Neural cell (in vitro differentiated cells): ENCODE data around the gene HLCS. TPM values are rescaled to one million over a fixed set of nuclear protein-coding genes. Genes with fewer than 3 reads are reported as not detected.

Experiments
- H2AFZ ChIP-seq: fragments of 200-600, 300-800 bp; sonication (generic), shearing (Covaris generic); 2 replicates; pipeline ENCODE4 v1.6.0; 2014; ENCODE audit warnings: low read depth, mild to moderate bottlenecking, antibody characterized with exemption, low read length, moderate library complexity
- H3F3A ChIP-seq: fragments of 200-600 bp; shearing (Covaris generic); 2 replicates; pipeline ENCODE4 v1.6.1; 2016; ENCODE audit warnings: mild to moderate bottlenecking, moderate library complexity, mixed read lengths, antibody characterized with exemption, low read length; ENCODE audit not compliant: insufficient read depth, poor library complexity, severe bottlenecking
- H3K27ac ChIP-seq: fragments of 200-600, 300-800 bp; sonication (generic), shearing (Covaris generic); 2 replicates; pipeline ENCODE4 v1.5.1; 2014; ENCODE audit warnings: mild to moderate bottlenecking, low read length, moderate library complexity
- H3K27me3 ChIP-seq: fragments of 300-800, 200-600 bp; sonication (generic), shearing (Covaris generic); 2 replicates; pipeline ENCODE4 v1.6.0; 2014; ENCODE audit warnings: mild to moderate bottlenecking, low read depth, low read length, moderate library complexity; ENCODE audit not compliant: insufficient read depth
- H3K36me3 ChIP-seq: fragments of 300-800, 200-600 bp; sonication (generic), shearing (Covaris generic); 2 replicates; pipeline ENCODE4 v1.5.1; 2014; ENCODE audit warnings: mild to moderate bottlenecking, antibody characterized with exemption, low read length, moderate library complexity; ENCODE audit not compliant: insufficient read depth
- H3K4me2 ChIP-seq: fragments of 300-800, 200-600 bp; sonication (generic), shearing (Covaris generic); 2 replicates; pipeline ENCODE4 v1.6.0; 2014; ENCODE audit warnings: mild to moderate bottlenecking, low read length
- H3K4me3 ChIP-seq: fragments of 300-800, 200-600 bp; sonication (generic), shearing (Covaris generic); 2 replicates; pipeline ENCODE4 v1.5.1; 2014; ENCODE audit warnings: mild to moderate bottlenecking, low read length, moderate library complexity
- H3K79me2 ChIP-seq: fragments of 200-600 bp; shearing (Covaris generic); replicated peaks from 2 replicates; pipeline ENCODE4 v1.6.0; 2014; ENCODE audit warnings: mild to moderate bottlenecking, low read length, moderate library complexity; ENCODE audit not compliant: insufficient read depth
- H3K9ac ChIP-seq: fragments of 300-800, 200-600 bp; sonication (generic), shearing (Covaris generic); 2 replicates; pipeline ENCODE4 v1.6.1; 2016; ENCODE audit warnings: mild to moderate bottlenecking, low read length, mixed read lengths
- H3K9me2 ChIP-seq: fragments of 200-600 bp; shearing (Covaris generic); 2 replicates; pipeline ENCODE4 v1.6.1; 2016; ENCODE audit warnings: mild to moderate bottlenecking, low read length, mixed read lengths; ENCODE audit not compliant: insufficient read depth
- H3K9me3 ChIP-seq: fragments of 200-600, 300-800 bp; sonication (generic), shearing (Covaris generic); 2 replicates; pipeline ENCODE4 v1.6.1; 2016; ENCODE audit warnings: mild to moderate bottlenecking, mixed run types, low read length, moderate library complexity, mixed read lengths
- H4K20me1 ChIP-seq: fragments of 200-600 bp; shearing (Covaris generic); 2 replicates; pipeline ENCODE4 v1.6.1; 2016; ENCODE audit warnings: mild to moderate bottlenecking, mixed run types; ENCODE audit not compliant: insufficient read depth
- EP300 ChIP-seq: fragments of 450-650 bp; conservative IDR thresholded peaks from 2 replicates; pipeline ENCODE4 v1.6.1; 2014; ENCODE audit warnings: antibody characterized with exemption, mild to moderate bottlenecking, moderate library complexity; ENCODE audit not compliant: poor library complexity, severe bottlenecking
- EZH2 ChIP-seq: fragments of 200-600, 300-800 bp; shearing (Covaris generic), sonication (generic); IDR thresholded peaks from 2 replicates; pipeline ENCODE4 v1.6.1; 2014; ENCODE audit warnings: antibody characterized with exemption, low read length, borderline replicate concordance, mild to moderate bottlenecking; ENCODE audit not compliant: insufficient read depth, poor library complexity, severe bottlenecking
- MXI1 ChIP-seq: fragments of 450-650 bp; conservative IDR thresholded peaks from 2 replicates; pipeline ENCODE4 v1.6.1; 2014; ENCODE audit warnings: antibody characterized with exemption, mild to moderate bottlenecking; ENCODE audit not compliant: poor library complexity, severe bottlenecking
- POLR2AphosphoS5 ChIP-seq: IDR thresholded peaks from 2 replicates; pipeline ENCODE4 v1.6.1; 2012
- RAD21 ChIP-seq: fragments of 450-650 bp; conservative IDR thresholded peaks from 2 replicates; pipeline ENCODE4 v1.6.1; 2014; ENCODE audit warnings: antibody characterized with exemption, mild to moderate bottlenecking, moderate library complexity
- SMC3 ChIP-seq: fragments of 450-650 bp; conservative IDR thresholded peaks from 2 replicates; pipeline ENCODE4 v1.6.1; 2014; ENCODE audit warnings: antibody characterized with exemption, mild to moderate bottlenecking, moderate library complexity; ENCODE audit not compliant: poor library complexity
- TAF1 ChIP-seq: IDR thresholded peaks from 2 replicates; pipeline ENCODE4 v1.6.1; 2012; ENCODE audit warnings: low read depth
- polyA plus RNA-seq: library from polyadenylated mRNA; depleted of rRNA; stranded (reverse); fragments of >200 nt; gene quantifications from 2 replicates; pipeline ENCODE4 v1.2.3, GENCODE V29; 2014
- TF ChIP-seq, protein P1 (sequence below): fragments of 450-650 bp; IDR thresholded peaks from 2 replicates; pipeline ENCODE4 v1.5.1; 2014; ENCODE audit warnings: antibody characterized with exemption, mild to moderate bottlenecking, moderate library complexity; ENCODE audit not compliant: poor library complexity, severe bottlenecking
- TF ChIP-seq, protein P2 (sequence below): IDR thresholded peaks from 2 replicates; pipeline ENCODE4 v1.6.1; 2012; ENCODE audit warnings: borderline replicate concordance

HLCS gene
- polyA plus RNA-seq, 1 donor from 2014 or later: 12.1 TPM

GRCh38 chr21:37001441-37001840, 35.0 kb upstream of the HLCS start:
- TF ChIP-seq RAD21: no peak
- no peak for TF ChIP-seq TAF1
- TF ChIP-seq MXI1: no peak
- TF ChIP-seq EP300: no peak
- no peak for TF ChIP-seq POLR2AphosphoS5
- TF ChIP-seq, protein P1, sequence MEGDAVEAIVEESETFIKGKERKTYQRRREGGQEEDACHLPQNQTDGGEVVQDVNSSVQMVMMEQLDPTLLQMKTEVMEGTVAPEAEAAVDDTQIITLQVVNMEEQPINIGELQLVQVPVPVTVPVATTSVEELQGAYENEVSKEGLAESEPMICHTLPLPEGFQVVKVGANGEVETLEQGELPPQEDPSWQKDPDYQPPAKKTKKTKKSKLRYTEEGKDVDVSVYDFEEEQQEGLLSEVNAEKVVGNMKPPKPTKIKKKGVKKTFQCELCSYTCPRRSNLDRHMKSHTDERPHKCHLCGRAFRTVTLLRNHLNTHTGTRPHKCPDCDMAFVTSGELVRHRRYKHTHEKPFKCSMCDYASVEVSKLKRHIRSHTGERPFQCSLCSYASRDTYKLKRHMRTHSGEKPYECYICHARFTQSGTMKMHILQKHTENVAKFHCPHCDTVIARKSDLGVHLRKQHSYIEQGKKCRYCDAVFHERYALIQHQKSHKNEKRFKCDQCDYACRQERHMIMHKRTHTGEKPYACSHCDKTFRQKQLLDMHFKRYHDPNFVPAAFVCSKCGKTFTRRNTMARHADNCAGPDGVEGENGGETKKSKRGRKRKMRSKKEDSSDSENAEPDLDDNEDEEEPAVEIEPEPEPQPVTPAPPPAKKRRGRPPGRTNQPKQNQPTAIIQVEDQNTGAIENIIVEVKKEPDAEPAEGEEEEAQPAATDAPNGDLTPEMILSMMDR: no peak
- TF ChIP-seq SMC3: no peak
- TF ChIP-seq, protein P2, sequence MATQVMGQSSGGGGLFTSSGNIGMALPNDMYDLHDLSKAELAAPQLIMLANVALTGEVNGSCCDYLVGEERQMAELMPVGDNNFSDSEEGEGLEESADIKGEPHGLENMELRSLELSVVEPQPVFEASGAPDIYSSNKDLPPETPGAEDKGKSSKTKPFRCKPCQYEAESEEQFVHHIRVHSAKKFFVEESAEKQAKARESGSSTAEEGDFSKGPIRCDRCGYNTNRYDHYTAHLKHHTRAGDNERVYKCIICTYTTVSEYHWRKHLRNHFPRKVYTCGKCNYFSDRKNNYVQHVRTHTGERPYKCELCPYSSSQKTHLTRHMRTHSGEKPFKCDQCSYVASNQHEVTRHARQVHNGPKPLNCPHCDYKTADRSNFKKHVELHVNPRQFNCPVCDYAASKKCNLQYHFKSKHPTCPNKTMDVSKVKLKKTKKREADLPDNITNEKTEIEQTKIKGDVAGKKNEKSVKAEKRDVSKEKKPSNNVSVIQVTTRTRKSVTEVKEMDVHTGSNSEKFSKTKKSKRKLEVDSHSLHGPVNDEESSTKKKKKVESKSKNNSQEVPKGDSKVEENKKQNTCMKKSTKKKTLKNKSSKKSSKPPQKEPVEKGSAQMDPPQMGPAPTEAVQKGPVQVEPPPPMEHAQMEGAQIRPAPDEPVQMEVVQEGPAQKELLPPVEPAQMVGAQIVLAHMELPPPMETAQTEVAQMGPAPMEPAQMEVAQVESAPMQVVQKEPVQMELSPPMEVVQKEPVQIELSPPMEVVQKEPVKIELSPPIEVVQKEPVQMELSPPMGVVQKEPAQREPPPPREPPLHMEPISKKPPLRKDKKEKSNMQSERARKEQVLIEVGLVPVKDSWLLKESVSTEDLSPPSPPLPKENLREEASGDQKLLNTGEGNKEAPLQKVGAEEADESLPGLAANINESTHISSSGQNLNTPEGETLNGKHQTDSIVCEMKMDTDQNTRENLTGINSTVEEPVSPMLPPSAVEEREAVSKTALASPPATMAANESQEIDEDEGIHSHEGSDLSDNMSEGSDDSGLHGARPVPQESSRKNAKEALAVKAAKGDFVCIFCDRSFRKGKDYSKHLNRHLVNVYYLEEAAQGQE: no peak
- TF ChIP-seq EZH2: no peak

GRCh38 chr21:37000381-37000780, 33.9 kb upstream of the HLCS start:
- no peak overlapping the region for H3K4me3 ChIP-seq
- no peaks in the 10 kb centered on the region for H3K36me3 ChIP-seq
- no peaks in the 10 kb centered on the region for H3K9me2 ChIP-seq
- H3K27ac ChIP-seq: no peak overlapping the region
- H4K20me1 ChIP-seq: no peaks in the 10 kb centered on the region
- H3K4me2 ChIP-seq: no peak overlapping the region
- no peaks in the 10 kb centered on the region for H3K79me2 ChIP-seq
- peaks cover under 1% of the 10 kb centered on the region for H3K27me3 ChIP-seq
- no peak overlapping the region for H2AFZ ChIP-seq
- no peaks in the 10 kb centered on the region for H3K9me3 ChIP-seq
- no peaks in the 10 kb centered on the region for H3F3A ChIP-seq
- TF ChIP-seq MXI1: no peak
- TF ChIP-seq EZH2: no peak
- no peak for TF ChIP-seq RAD21
- no peak for TF ChIP-seq POLR2AphosphoS5
- TF ChIP-seq, protein P1: no peak
- H3K9ac ChIP-seq: no peak overlapping the region

More at GRCh38 chr21:37001441-37001840, 35.0 kb upstream of the HLCS start:
- Histone ChIP-seq H3K36me3 (no peaks in the 10 kb centered on the region), H3K27ac (no peak overlapping the region), H3K4me2 (no peak overlapping the region), H3F3A (no peaks in the 10 kb centered on the region), H3K27me3 (peaks cover 11% of the 10 kb centered on the region), H3K4me3 (no peak overlapping the region), H2AFZ (no peak overlapping the region), H3K79me2 (no peaks in the 10 kb centered on the region), H3K9me2 (no peaks in the 10 kb centered on the region), H3K9me3 (peaks cover 5% of the 10 kb centered on the region), H3K9ac (no peak overlapping the region), H4K20me1 (no peaks in the 10 kb centered on the region)
